Fibroblast of the aortic adventitia (primary cell): ENCODE results near the gene HYAL3. TPM values are rescaled to one million over a fixed set of nuclear protein-coding genes. Genes with fewer than 3 reads are reported as not detected.
A peak's percentile ranks its signal among the peaks of the same experiment; 100 is the strongest.

Experiments used
- DNase-seq: peaks from one replicate; pipeline ENCODE4 v3.0.0-alpha.2; 2010; ENCODE audit warnings: low read depth
- H3K4me3 ChIP-seq: 2 replicates; pipeline ENCODE4 v1.5.1; 2011; ENCODE audit warnings: low read depth, mild to moderate bottlenecking, control low read depth, low read length, moderate library complexity
- CTCF ChIP-seq: IDR thresholded peaks from 2 replicates; pipeline ENCODE4 v1.5.1; 2011; ENCODE audit warnings: mild to moderate bottlenecking, low read length, control low read depth, inconsistent platforms; ENCODE audit not compliant: insufficient read depth
- total RNA-seq: library from RNA; depleted of rRNA; stranded (reverse); fragments of >200 nt; gene quantifications from 2 replicates; pipeline ENCODE4 v1.2.3, GENCODE V29; 2012; ENCODE audit warnings: low replicate concordance

The HYAL3 gene
- total RNA-seq, 1 donor, result 3.1 TPM

GRCh38 chr3:50254577-50255250, 44.5 kb downstream of the HYAL3 start:
- peak; percentile 42 for DNase-seq
- no peak for TF ChIP-seq CTCF

GRCh38 chr3:50251220-50251619, 48.0 kb downstream of the HYAL3 start:
- DNase-seq, result peak; percentile 92
- no peak overlapping the region for H3K4me3 ChIP-seq
- no peak for TF ChIP-seq CTCF

More at GRCh38 chr3:50254577-50255250, 44.5 kb downstream of the HYAL3 start:
- no peak overlapping the region for H3K4me3 ChIP-seq

GRCh38 chr3:50250514-50250913, 48.7 kb downstream of the HYAL3 start:
- no peak for TF ChIP-seq CTCF
- no peak for DNase-seq
- no peak overlapping the region for H3K4me3 ChIP-seq

- no peak overlapping the region for H3K4me3 ChIP-seq
- no peak for TF ChIP-seq CTCF
- DNase-seq, result no peak
Measured at GRCh38 chr3:50249457-50249856, 49.7 kb downstream of the HYAL3 start.

GRCh38 chr3:50248387-50248786, 50.8 kb downstream of the HYAL3 start:
- no peak for TF ChIP-seq CTCF
- DNase-seq, result no peak
- H3K4me3 ChIP-seq, result no peak overlapping the region

GRCh38 chr3:50246517-50246954, 52.7 kb downstream of the HYAL3 start:
- peak; percentile 87 for DNase-seq
- H3K4me3 ChIP-seq, result peak overlapping the region; percentile 10

More at GRCh38 chr3:50246517-50246954, 52.7 kb downstream of the HYAL3 start:
- TF ChIP-seq CTCF, result no peak
